ENCODE results near the gene NTM. TPM values are rescaled to one million over a fixed set of nuclear protein-coding genes. Genes with fewer than 3 reads are reported as not detected.

Gene NTM
- total and polyA plus RNA-seq, 2 of the 8 experiments (the other 6 are each of a cell fraction or from before 2014, with no cell fraction given), result 13.4 to 20.0 TPM

GRCh38 chr11:132050577-132051165 is 680.3 kb downstream of the NTM start (continued):
- TF ChIP-seq, protein P1, sequence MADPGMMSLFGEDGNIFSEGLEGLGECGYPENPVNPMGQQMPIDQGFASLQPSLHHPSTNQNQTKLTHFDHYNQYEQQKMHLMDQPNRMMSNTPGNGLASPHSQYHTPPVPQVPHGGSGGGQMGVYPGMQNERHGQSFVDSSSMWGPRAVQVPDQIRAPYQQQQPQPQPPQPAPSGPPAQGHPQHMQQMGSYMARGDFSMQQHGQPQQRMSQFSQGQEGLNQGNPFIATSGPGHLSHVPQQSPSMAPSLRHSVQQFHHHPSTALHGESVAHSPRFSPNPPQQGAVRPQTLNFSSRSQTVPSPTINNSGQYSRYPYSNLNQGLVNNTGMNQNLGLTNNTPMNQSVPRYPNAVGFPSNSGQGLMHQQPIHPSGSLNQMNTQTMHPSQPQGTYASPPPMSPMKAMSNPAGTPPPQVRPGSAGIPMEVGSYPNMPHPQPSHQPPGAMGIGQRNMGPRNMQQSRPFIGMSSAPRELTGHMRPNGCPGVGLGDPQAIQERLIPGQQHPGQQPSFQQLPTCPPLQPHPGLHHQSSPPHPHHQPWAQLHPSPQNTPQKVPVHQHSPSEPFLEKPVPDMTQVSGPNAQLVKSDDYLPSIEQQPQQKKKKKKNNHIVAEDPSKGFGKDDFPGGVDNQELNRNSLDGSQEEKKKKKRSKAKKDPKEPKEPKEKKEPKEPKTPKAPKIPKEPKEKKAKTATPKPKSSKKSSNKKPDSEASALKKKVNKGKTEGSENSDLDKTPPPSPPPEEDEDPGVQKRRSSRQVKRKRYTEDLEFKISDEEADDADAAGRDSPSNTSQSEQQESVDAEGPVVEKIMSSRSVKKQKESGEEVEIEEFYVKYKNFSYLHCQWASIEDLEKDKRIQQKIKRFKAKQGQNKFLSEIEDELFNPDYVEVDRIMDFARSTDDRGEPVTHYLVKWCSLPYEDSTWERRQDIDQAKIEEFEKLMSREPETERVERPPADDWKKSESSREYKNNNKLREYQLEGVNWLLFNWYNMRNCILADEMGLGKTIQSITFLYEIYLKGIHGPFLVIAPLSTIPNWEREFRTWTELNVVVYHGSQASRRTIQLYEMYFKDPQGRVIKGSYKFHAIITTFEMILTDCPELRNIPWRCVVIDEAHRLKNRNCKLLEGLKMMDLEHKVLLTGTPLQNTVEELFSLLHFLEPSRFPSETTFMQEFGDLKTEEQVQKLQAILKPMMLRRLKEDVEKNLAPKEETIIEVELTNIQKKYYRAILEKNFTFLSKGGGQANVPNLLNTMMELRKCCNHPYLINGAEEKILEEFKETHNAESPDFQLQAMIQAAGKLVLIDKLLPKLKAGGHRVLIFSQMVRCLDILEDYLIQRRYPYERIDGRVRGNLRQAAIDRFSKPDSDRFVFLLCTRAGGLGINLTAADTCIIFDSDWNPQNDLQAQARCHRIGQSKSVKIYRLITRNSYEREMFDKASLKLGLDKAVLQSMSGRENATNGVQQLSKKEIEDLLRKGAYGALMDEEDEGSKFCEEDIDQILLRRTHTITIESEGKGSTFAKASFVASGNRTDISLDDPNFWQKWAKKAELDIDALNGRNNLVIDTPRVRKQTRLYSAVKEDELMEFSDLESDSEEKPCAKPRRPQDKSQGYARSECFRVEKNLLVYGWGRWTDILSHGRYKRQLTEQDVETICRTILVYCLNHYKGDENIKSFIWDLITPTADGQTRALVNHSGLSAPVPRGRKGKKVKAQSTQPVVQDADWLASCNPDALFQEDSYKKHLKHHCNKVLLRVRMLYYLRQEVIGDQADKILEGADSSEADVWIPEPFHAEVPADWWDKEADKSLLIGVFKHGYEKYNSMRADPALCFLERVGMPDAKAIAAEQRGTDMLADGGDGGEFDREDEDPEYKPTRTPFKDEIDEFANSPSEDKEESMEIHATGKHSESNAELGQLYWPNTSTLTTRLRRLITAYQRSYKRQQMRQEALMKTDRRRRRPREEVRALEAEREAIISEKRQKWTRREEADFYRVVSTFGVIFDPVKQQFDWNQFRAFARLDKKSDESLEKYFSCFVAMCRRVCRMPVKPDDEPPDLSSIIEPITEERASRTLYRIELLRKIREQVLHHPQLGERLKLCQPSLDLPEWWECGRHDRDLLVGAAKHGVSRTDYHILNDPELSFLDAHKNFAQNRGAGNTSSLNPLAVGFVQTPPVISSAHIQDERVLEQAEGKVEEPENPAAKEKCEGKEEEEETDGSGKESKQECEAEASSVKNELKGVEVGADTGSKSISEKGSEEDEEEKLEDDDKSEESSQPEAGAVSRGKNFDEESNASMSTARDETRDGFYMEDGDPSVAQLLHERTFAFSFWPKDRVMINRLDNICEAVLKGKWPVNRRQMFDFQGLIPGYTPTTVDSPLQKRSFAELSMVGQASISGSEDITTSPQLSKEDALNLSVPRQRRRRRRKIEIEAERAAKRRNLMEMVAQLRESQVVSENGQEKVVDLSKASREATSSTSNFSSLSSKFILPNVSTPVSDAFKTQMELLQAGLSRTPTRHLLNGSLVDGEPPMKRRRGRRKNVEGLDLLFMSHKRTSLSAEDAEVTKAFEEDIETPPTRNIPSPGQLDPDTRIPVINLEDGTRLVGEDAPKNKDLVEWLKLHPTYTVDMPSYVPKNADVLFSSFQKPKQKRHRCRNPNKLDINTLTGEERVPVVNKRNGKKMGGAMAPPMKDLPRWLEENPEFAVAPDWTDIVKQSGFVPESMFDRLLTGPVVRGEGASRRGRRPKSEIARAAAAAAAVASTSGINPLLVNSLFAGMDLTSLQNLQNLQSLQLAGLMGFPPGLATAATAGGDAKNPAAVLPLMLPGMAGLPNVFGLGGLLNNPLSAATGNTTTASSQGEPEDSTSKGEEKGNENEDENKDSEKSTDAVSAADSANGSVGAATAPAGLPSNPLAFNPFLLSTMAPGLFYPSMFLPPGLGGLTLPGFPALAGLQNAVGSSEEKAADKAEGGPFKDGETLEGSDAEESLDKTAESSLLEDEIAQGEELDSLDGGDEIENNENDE (IDR thresholded peaks at IDR 0.05; ENCODE audit: insufficient replicate concordance, low read length), result no peak
- TF ChIP-seq SIN3A (conservative IDR thresholded peaks at IDR 0.05 in 1 of 2, IDR thresholded peaks at IDR 0.05 in 1 of 2; ENCODE audit: low read depth in 1 of 2, low read length in 2 of 2) (no peak), CHD1 (IDR thresholded peaks at IDR 0.05; ENCODE audit: low read depth, low read length) (no peak), JUND (IDR thresholded peaks at IDR 0.05; ENCODE audit: low read length) (no peak), CTBP2 (IDR thresholded peaks at IDR 0.05; ENCODE audit: borderline replicate concordance, insufficient read depth, insufficient read length, low read length) (no peak), HDAC6 (IDR thresholded peaks at IDR 0.05; ENCODE audit: low read depth, low read length) (no peak), ZNF274 (IDR thresholded peaks at IDR 0.05; ENCODE audit: borderline replicate concordance, extremely low read depth, low read length) (no peak), SIRT6 (IDR thresholded peaks at IDR 0.05; ENCODE audit: low read length) (no peak), MAFK (IDR thresholded peaks at IDR 0.05; ENCODE audit: low read depth, low read length) (no peak)
- TF ChIP-seq, protein P2, sequence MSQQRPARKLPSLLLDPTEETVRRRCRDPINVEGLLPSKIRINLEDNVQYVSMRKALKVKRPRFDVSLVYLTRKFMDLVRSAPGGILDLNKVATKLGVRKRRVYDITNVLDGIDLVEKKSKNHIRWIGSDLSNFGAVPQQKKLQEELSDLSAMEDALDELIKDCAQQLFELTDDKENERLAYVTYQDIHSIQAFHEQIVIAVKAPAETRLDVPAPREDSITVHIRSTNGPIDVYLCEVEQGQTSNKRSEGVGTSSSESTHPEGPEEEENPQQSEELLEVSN (IDR thresholded peaks at IDR 0.05), result no peak
